Activated T-cell treated with anti-CD3 and anti-CD28 coated beads, Interleukin-2, amount 50 U/mL, for 24 hours (primary cell): ENCODE results near the gene RGS18.
"Not testable (repeated sequence)": the region's sequence is repeated elsewhere in the genome, so short reads cannot be mapped to it uniquely, and the experiment has no call there.

Source experiments
- DNase-seq: peaks from one replicate; pipeline ENCODE4 v3.0.0-alpha.2; 2020
- H3K27ac Mint-ChIP-seq: 2 replicates; pipeline ENCODE4 v1.8.0; 2020; ENCODE audit warnings: mild to moderate bottlenecking, mixed read lengths
- H3K27me3 Mint-ChIP-seq: 2 replicates; pipeline ENCODE4 v1.8.0; 2020; ENCODE audit warnings: mixed read lengths
- H3K36me3 Mint-ChIP-seq: 2 replicates; pipeline ENCODE4 v1.8.0; 2020; ENCODE audit warnings: low read depth, mixed read lengths
- H3K4me1 Mint-ChIP-seq: 2 replicates; pipeline ENCODE4 v1.8.0; 2020; ENCODE audit warnings: low read depth, mixed read lengths
- H3K4me3 Mint-ChIP-seq: 2 replicates; pipeline ENCODE4 v1.8.0; 2020; ENCODE audit warnings: mild to moderate bottlenecking, moderate library complexity, mixed read lengths
- H3K9me3 Mint-ChIP-seq: 2 replicates; pipeline ENCODE4 v1.8.0; 2020; ENCODE audit warnings: mixed read lengths

The RGS18 gene

GRCh38 chr1:192153276-192153675, 5.0 kb upstream of the RGS18 start:
- no peak for DNase-seq
- Mint-ChIP-seq H3K4me1 (no peaks in the 10 kb centered on the region), H3K4me3 (no peak overlapping the region), H3K9me3 (peaks cover under 1% of the 10 kb centered on the region), H3K27ac (no peak overlapping the region), H3K27me3 (no peaks in the 10 kb centered on the region), H3K36me3 (no peaks in the 10 kb centered on the region)

- DNase-seq: no peak
- Mint-ChIP-seq H3K27me3 (no peaks in the 10 kb centered on the region), H3K36me3 (no peaks in the 10 kb centered on the region), H3K4me3 (no peak overlapping the region), H3K27ac (no peak overlapping the region), H3K9me3 (peaks cover 4% of the 10 kb centered on the region), H3K4me1 (no peaks in the 10 kb centered on the region)
Observed at GRCh38 chr1:192157067-192157466, 1.2 kb upstream of the RGS18 start.

GRCh38 chr1:192159014-192159413, 752 bp downstream of the RGS18 start:
- Mint-ChIP-seq H3K4me1 (no peaks in the 10 kb centered on the region), H3K27ac (no peak overlapping the region), H3K4me3 (no peak overlapping the region), H3K9me3 (peaks cover 6% of the 10 kb centered on the region), H3K27me3 (no peaks in the 10 kb centered on the region), H3K36me3 (no peaks in the 10 kb centered on the region)
- DNase-seq: no peak

- peaks cover 6% of the 10 kb centered on the region for H3K9me3 Mint-ChIP-seq
- DNase-seq: no peak
- no peaks in the 10 kb centered on the region for H3K4me1 Mint-ChIP-seq
- H3K27me3 Mint-ChIP-seq: no peaks in the 10 kb centered on the region
- no peak overlapping the region for H3K4me3 Mint-ChIP-seq
- no peak overlapping the region for H3K27ac Mint-ChIP-seq
- H3K36me3 Mint-ChIP-seq: no peaks in the 10 kb centered on the region
Observed at GRCh38 chr1:192159781-192160180, 1.5 kb downstream of the RGS18 start.

GRCh38 chr1:192160196-192160595, 1.9 kb downstream of the RGS18 start:
- Mint-ChIP-seq H3K36me3 (no peaks in the 10 kb centered on the region), H3K4me3 (no peak overlapping the region), H3K27me3 (no peaks in the 10 kb centered on the region), H3K9me3 (peaks cover 8% of the 10 kb centered on the region), H3K4me1 (no peaks in the 10 kb centered on the region), H3K27ac (no peak overlapping the region)
- DNase-seq: no peak

GRCh38 chr1:192161976-192162375, 3.7 kb downstream of the RGS18 start:
- DNase-seq: no peak
- H3K4me3 Mint-ChIP-seq: no peak overlapping the region
- H3K36me3 Mint-ChIP-seq: no peaks in the 10 kb centered on the region
- H3K27me3 Mint-ChIP-seq: no peaks in the 10 kb centered on the region
- no peak overlapping the region for H3K27ac Mint-ChIP-seq
- H3K4me1 Mint-ChIP-seq: no peaks in the 10 kb centered on the region
- H3K9me3 Mint-ChIP-seq: peaks cover 11% of the 10 kb centered on the region

- H3K4me1 Mint-ChIP-seq: no peaks in the 10 kb centered on the region
- no peak overlapping the region for H3K27ac Mint-ChIP-seq
- H3K9me3 Mint-ChIP-seq: peaks cover 11% of the 10 kb centered on the region
- DNase-seq: no peak
- H3K36me3 Mint-ChIP-seq: no peaks in the 10 kb centered on the region
- H3K4me3 Mint-ChIP-seq: no peak overlapping the region
- no peaks in the 10 kb centered on the region for H3K27me3 Mint-ChIP-seq
Observed at GRCh38 chr1:192162376-192162775, 4.1 kb downstream of the RGS18 start.

- not testable (repeated sequence) for H3K27me3 Mint-ChIP-seq, H3K4me1 Mint-ChIP-seq, H3K4me3 Mint-ChIP-seq, H3K36me3 Mint-ChIP-seq, H3K27ac Mint-ChIP-seq, DNase-seq
- H3K9me3 Mint-ChIP-seq: peaks cover 11% of the 10 kb centered on the region
Observed at GRCh38 chr1:192165002-192165401, 6.7 kb downstream of the RGS18 start.

GRCh38 chr1:192167011-192167410, 8.7 kb downstream of the RGS18 start:
- no peak overlapping the region for H3K4me3 Mint-ChIP-seq
- DNase-seq: no peak
- no peaks in the 10 kb centered on the region for H3K27me3 Mint-ChIP-seq
- no peak overlapping the region for H3K27ac Mint-ChIP-seq
- peaks cover 7% of the 10 kb centered on the region for H3K9me3 Mint-ChIP-seq
- H3K36me3 Mint-ChIP-seq: no peaks in the 10 kb centered on the region
- no peaks in the 10 kb centered on the region for H3K4me1 Mint-ChIP-seq

- no peak overlapping the region for H3K4me3 Mint-ChIP-seq
- DNase-seq: no peak
- H3K36me3 Mint-ChIP-seq: no peaks in the 10 kb centered on the region
- H3K27me3 Mint-ChIP-seq: no peaks in the 10 kb centered on the region
- H3K4me1 Mint-ChIP-seq: no peaks in the 10 kb centered on the region
- H3K27ac Mint-ChIP-seq: no peak overlapping the region
- H3K9me3 Mint-ChIP-seq: peaks cover 5% of the 10 kb centered on the region
Observed at GRCh38 chr1:192167911-192168700, 9.8 kb downstream of the RGS18 start.

- H3K27ac Mint-ChIP-seq: no peak overlapping the region
- H3K4me1 Mint-ChIP-seq: no peaks in the 10 kb centered on the region
- H3K27me3 Mint-ChIP-seq: no peaks in the 10 kb centered on the region
- no peak overlapping the region for H3K4me3 Mint-ChIP-seq
- peaks cover 5% of the 10 kb centered on the region for H3K9me3 Mint-ChIP-seq
- no peak for DNase-seq
- H3K36me3 Mint-ChIP-seq: no peaks in the 10 kb centered on the region
Observed at GRCh38 chr1:192168964-192169363, 10.7 kb downstream of the RGS18 start.

- Mint-ChIP-seq H3K4me3 (no peak overlapping the region), H3K27ac (no peak overlapping the region), H3K27me3 (no peaks in the 10 kb centered on the region), H3K9me3 (peaks cover 1% of the 10 kb centered on the region), H3K36me3 (no peaks in the 10 kb centered on the region), H3K4me1 (no peaks in the 10 kb centered on the region)
- DNase-seq: no peak
Observed at GRCh38 chr1:192170196-192170984, 12.1 kb downstream of the RGS18 start.

- no peaks in the 10 kb centered on the region for H3K9me3 Mint-ChIP-seq
- no peak overlapping the region for H3K4me3 Mint-ChIP-seq
- no peaks in the 10 kb centered on the region for H3K4me1 Mint-ChIP-seq
- H3K27ac Mint-ChIP-seq: no peak overlapping the region
- DNase-seq: no peak
- H3K27me3 Mint-ChIP-seq: no peaks in the 10 kb centered on the region
- no peaks in the 10 kb centered on the region for H3K36me3 Mint-ChIP-seq
Observed at GRCh38 chr1:192171123-192171522, 12.9 kb downstream of the RGS18 start.

- DNase-seq: no peak
- Mint-ChIP-seq H3K36me3 (no peaks in the 10 kb centered on the region), H3K27ac (no peak overlapping the region), H3K9me3 (no peaks in the 10 kb centered on the region), H3K4me1 (no peaks in the 10 kb centered on the region), H3K27me3 (no peaks in the 10 kb centered on the region), H3K4me3 (no peak overlapping the region)
Observed at GRCh38 chr1:192175971-192176370, 17.7 kb downstream of the RGS18 start.

GRCh38 chr1:192183788-192184187, 25.5 kb downstream of the RGS18 start:
- H3K27me3 Mint-ChIP-seq: no peaks in the 10 kb centered on the region
- no peaks in the 10 kb centered on the region for H3K4me1 Mint-ChIP-seq
- H3K9me3 Mint-ChIP-seq: no peaks in the 10 kb centered on the region
- H3K36me3 Mint-ChIP-seq: no peaks in the 10 kb centered on the region
- H3K27ac Mint-ChIP-seq: no peak overlapping the region
- H3K4me3 Mint-ChIP-seq: no peak overlapping the region
- DNase-seq: no peak
